Measurements from ENCODE around the gene DCC. TPM values are rescaled to one million over a fixed set of nuclear protein-coding genes. Genes with fewer than 3 reads are reported as not detected.

The DCC gene
- total and polyA plus RNA-seq, 9 donors: under 0.01 to 0.77 (median 0.30) TPM; not detected in 3

DNA sequence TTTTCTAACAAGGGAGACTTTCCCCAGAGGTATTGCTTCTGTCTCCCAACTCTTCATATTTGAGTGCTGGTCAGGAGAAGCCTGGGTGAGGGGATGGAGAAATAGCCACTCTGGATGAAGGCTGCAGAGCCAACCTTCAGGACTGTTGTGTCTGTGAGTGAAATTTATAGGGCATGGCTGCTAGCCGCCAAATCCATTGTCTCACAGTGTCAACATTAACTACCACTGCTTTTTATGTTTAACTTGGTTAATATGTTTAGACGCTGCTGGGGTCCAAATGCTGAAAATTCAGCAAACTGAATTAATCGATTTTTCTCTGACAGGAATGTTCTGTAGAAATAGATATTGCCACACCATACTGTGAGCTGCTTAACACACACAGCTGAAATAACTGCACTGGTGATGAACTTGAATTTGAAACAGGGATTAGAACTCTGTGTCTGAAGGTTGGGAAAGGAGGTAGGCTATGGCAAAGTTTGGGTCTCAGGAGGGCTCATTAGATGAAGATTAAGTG lies 281.0 kb downstream of the DCC start:
- Histone ChIP-seq H3K27ac (no peak overlapping the region), H3K36me3 (no peaks in the 10 kb centered on the region), H3K4me3 (no peak overlapping the region), H3K4me1 (ENCODE audit: insufficient read depth) (no peaks in the 10 kb centered on the region), H3K9me3 (no peaks in the 10 kb centered on the region), H3K27me3 (no peaks in the 10 kb centered on the region)
- intact Hi-C loops (cut with DNase I): no loop called here
- WGBS, 3 donors: 82 to 87% (median 87%) methylated on average over 3 of the region's 3 CpGs
- TF ChIP-seq EP300 (IDR thresholded peaks at IDR 0.05) (no peak), POLR2A (IDR thresholded peaks at IDR 0.05) (no peak)
- TF ChIP-seq, protein P1, sequence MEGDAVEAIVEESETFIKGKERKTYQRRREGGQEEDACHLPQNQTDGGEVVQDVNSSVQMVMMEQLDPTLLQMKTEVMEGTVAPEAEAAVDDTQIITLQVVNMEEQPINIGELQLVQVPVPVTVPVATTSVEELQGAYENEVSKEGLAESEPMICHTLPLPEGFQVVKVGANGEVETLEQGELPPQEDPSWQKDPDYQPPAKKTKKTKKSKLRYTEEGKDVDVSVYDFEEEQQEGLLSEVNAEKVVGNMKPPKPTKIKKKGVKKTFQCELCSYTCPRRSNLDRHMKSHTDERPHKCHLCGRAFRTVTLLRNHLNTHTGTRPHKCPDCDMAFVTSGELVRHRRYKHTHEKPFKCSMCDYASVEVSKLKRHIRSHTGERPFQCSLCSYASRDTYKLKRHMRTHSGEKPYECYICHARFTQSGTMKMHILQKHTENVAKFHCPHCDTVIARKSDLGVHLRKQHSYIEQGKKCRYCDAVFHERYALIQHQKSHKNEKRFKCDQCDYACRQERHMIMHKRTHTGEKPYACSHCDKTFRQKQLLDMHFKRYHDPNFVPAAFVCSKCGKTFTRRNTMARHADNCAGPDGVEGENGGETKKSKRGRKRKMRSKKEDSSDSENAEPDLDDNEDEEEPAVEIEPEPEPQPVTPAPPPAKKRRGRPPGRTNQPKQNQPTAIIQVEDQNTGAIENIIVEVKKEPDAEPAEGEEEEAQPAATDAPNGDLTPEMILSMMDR (IDR thresholded peaks at IDR 0.05): no peak
- DNase-seq: no peak

DNA sequence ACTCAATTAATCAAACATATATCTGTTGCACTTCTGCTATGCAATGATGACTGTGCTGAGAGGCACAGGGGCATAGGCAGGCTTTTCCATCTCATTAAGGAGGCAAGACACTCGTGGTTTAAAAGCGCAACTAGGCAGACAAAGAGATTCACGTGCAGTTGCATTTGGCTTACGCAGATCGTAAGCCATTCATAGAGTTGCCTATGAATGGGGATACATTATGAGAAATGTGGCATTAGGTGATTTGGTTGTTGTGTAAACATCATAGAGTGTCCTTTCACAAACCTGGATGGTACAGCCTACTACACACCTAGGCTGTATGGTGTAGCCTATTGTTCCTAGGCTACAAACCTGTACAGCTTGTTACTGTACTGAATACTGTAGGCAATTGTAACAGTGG lies 284.7 kb downstream of the DCC start:
- DNase-seq: no peak
- TF ChIP-seq, protein P1 (IDR thresholded peaks at IDR 0.05): no peak
- TF ChIP-seq EP300 (IDR thresholded peaks at IDR 0.05): no peak
- TF ChIP-seq POLR2A (IDR thresholded peaks at IDR 0.05): no peak
- WGBS, 3 donors: 83 to 85% (median 85%) methylated on average over 5 of the region's 5 CpGs
- Histone ChIP-seq H3K4me3 (no peak overlapping the region), H3K27me3 (no peaks in the 10 kb centered on the region), H3K27ac (no peak overlapping the region), H3K4me1 (ENCODE audit: insufficient read depth) (no peaks in the 10 kb centered on the region), H3K9me3 (no peaks in the 10 kb centered on the region), H3K36me3 (no peaks in the 10 kb centered on the region)
- intact Hi-C loops (cut with DNase I): no loop called here

DNA sequence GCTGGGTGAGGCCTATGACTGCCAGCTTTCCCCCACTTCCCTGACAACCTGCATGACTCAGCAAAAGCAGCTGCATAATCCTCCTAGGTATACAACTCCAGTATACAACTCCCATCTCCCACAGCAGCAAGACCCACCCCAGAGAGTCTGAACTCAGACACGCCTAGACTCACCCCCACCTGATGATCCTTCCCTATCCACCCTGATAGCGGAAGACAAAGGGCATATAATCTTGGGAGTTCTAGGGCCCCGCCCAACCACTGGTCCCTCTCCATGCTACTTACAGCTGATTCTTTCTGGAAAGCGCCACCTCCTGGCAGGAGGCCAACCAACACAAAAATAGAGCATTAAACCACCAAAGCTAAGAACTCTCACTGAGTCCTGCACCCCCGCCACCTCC lies 296.5 kb downstream of the DCC start:
- no peak overlapping the region for H3K27ac ChIP-seq
- no peak overlapping the region for H3K4me3 ChIP-seq
- H3K4me1 ChIP-seq (ENCODE audit: insufficient read depth): no peaks in the 10 kb centered on the region
- no peak for TF ChIP-seq EP300 (IDR thresholded peaks at IDR 0.05)
- TF ChIP-seq POLR2A (IDR thresholded peaks at IDR 0.05): no peak
- TF ChIP-seq, protein P1 (IDR thresholded peaks at IDR 0.05): no peak
- intact Hi-C loops (cut with DNase I): no loop called here
- DNase-seq: no peak
- H3K36me3 ChIP-seq: no peaks in the 10 kb centered on the region
- no peaks in the 10 kb centered on the region for H3K9me3 ChIP-seq
- WGBS, 3 donors: 94 to 99% (median 97%) methylated on average over 5 of the region's 5 CpGs
- H3K27me3 ChIP-seq: no peaks in the 10 kb centered on the region

DNA sequence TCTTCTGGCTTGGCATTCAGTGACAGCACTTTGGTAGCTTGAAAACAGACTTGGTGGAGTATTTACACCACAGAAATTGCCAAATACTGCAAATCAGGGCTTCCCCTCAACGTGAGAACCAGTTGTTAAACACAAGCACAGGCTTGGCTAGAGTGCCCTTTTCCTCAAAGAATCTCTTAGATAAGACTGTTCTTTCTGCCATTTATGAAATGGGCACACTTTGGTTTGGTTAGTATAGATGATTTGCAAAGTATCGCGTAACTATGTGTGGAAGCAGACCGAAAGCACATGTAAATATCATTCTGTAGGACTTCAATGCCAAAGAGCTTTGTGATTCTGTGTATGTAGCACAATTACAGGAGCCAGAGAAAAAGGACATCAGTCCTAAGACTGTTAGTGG lies 308.2 kb downstream of the DCC start:
- 85 to 89% (median 87%) methylated on average over 4 of the region's 4 CpGs for WGBS, 3 donors
- Histone ChIP-seq H3K36me3 (no peaks in the 10 kb centered on the region), H3K27me3 (no peaks in the 10 kb centered on the region), H3K4me3 (no peak overlapping the region), H3K4me1 (ENCODE audit: insufficient read depth) (no peaks in the 10 kb centered on the region), H3K9me3 (no peaks in the 10 kb centered on the region), H3K27ac (no peak overlapping the region)
- intact Hi-C loops (cut with DNase I): no loop called here
- TF ChIP-seq, protein P1 (IDR thresholded peaks at IDR 0.05): no peak
- TF ChIP-seq POLR2A (IDR thresholded peaks at IDR 0.05) (no peak), EP300 (IDR thresholded peaks at IDR 0.05) (no peak)
- DNase-seq: no peak
